NCI-H2196 (cell line): ENCODE measurements around the gene FNBP1.

Experiments used
- DNase-seq: peaks from one replicate; lab custom pipeline; 2025; ENCODE audit not compliant: unreplicated experiment; lab: John Stamatoyannopoulos, UW

Gene FNBP1

DNA sequence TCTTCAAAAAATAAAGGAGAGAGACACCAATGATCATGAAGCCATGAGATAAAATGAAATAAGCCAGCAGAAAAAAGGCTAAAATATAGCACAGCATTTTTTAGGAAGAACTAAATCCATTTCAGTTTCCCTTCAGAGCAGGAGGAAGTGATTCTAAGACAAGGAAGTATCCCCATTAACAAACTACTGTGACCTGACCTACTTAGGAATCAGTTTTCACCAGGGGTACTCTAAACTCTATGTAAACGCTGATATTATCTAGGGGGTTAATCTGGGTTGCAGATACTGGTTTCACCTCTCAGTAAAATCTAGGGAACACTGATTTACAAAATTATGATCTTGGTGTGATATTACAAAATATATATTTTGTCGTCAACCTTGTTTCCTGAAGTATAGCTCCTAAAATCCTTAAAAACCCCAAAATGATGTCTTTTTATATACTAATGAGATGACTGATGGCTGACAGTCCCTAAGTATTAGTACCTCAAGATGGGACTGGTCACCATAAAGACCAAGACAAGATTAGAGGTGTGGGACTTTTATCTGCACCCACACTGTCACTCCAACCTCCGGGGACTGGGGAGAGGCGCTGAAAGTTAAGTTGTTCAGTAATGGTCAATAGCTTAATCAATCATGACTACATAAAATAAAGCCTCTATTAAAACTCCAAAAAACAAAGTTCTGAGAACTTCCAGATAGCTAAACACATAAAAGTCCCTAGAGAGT lies 2.9 kb upstream of the FNBP1 start:
- DNase-seq, result no peak

DNA sequence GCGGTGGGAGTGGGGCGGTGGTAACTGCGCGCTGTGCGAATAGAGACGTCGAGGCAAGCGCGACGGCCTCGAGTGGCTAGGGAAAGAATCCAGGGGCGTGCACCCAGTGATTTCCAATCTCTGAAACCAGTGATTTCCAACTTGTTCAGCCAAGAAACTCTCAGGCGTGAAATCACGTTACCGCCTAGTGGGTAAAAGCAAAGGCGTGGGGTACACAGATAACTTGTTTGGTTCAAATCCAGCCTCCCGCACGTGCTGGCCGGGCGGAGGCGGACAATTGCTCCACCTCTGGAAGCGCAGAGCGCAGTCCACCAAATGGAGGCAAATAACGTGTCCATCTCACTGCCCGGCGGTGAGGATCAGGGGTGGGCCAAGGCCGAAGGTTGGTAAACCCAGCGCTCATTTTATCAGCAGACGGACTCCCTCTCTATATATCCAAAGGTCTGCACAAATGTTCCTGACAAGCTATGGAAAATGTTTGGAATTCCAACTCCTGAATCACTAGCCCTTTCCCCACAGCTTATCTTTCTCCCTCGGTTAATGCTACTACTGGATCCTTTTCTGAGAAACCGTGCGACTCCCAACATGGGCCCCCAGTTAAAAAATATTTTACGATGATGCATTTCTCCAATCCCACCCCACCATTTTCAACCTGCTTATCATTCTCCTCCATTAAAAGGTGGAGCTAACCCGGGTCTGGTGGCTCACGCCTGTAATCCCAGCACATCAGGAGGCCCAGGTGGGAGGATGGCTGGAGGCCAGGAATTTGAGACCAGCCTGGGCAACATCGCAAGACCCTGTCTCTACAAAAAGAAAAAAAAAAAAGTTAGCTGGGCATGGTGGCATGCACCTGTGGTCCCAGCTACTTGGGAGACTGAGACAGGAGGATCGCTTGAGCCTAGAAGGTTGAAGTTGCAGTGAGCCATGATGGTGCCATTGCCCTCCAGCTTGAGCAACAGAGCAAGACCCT lies 950 bp upstream of the FNBP1 start:
- DNase-seq, result no peak

DNA sequence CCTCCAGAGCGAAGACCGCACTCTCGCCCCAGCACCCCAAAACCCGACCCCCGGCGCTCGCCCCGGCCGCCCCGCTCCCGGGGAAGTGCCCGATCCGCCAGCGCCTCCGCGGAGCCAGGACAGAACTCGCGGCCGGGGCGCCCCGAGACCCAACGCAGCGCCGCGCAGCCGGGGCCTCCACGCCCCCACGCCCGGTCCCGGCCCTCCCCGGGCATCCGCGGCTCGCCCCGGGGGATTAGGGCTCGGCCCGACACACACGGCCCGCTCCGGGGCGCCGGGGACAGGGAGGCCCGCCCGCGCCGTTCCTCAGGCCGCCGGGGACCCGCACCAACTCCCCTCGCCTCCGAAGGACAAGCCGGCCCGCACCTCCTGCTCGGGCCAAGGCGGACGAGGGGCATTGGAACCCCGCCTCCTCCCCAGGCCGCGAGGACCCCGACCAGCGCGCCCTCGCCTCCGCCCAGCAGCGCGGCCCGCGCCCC lies 544 bp downstream of the FNBP1 start:
- no peak for DNase-seq

DNA sequence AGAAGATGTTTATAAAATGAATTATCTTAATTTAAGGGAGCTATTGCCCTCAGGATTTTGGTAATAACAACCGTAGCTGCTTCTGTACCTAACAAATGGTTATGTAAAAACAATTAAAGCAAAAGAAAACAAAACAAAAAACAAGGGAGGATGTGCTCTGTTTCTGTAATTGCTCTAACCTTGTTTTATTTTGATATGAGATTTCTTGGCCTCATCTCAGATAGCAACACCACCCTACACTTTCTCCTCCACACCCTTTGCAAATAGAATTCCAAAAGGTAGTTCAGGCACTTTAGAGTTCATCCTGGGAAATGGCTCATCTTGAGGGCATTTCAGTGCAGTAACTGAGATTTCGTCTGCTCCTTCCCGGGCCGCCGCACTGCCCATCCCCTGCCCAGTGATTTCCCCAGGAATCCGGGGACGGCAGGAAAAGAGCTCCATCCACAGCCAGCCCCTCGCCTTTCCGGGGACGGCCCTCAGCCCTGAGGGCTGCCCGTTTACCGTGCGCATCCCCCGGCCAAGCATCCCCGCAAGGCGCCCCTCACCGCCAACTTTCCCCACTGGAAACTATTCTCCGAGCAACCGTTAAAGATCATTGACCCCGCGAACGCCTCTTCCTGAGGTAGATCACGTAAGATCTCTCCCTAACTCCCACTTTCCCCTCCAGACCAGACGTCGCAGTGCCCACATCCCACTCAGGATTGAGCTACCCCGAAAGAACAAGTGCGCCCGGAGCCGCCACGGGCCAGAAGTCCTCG lies 1.2 kb downstream of the FNBP1 start:
- DNase-seq, result no peak

DNA sequence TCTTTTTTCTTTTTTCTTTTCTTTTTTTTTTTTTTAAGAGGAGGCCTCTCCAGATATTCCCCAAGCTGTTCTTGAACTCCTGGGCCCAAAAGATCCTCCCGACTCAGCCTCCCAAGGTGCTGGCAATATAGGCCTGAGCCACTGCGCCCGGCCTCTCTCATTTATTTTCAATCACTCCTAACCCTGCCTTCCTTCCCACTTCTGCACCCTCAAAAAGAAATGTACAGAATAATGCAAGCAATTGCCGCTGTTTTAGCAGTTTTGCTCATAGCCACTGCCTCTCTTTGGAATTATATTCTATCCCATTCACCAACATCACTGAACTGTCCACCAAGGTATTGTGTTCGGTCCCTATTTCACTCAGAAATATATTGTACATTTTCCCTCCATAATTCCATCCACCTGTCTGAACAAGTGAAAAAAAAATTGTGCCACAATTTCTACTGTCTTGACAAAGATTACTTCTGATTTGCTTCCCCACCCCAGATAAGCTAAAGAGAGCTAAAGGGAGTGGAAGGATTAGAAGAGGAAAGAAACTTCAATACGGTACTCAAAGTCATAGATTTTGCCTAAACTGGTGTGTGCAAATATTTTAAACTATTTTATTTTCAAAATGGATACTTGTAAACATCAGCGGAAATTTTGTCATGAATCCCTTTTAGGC lies 1.9 kb downstream of the FNBP1 start:
- DNase-seq, result no peak

DNA sequence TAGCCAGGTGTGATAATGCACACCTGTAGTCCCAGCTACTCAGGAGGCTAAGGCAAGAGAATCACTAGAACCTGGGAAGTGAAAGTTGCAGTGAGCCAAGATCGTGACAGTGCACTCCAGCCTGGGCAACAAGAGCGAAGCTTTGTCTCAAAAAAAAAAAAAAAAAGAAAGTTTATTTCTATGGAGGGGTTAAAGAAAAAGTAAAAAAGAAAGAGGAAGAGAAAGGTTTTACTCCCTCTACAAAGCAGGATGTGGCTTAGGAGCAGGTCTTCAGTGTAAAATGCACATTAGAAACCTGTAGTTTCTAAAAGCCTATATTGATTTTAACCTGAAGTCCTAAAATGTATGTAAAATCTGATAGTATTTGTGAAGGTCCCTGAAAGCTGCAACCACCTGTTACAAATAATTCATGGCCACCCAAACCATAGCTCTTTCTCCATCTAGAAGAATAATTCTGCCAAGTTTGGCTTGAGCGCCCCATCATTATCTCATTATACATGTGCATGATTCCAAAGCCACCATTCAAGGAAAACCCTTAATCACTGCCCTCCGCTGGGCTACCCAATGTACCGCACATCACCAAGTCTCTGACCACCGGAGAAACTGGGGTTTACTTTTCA lies 3.4 kb downstream of the FNBP1 start:
- no peak for DNase-seq

DNA sequence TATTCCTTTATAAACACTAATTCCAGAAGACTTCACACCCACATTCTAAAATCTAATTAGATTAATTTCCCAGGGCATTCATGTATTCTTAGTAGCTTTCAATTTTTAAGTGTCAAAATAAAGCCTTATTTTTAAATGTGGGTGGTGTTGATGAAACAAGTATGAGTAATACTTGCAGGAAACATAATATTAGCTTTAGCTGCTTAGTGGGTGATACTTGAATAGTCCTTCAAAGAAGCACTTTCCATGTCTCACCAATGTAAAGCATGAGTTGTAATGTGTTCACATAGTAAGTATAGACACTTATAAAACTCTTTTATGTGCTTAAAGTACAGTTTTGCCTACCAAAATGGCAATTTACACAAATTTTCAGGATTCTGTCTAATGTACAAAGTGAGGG lies 6.9 kb downstream of the FNBP1 start:
- DNase-seq, result no peak

DNA sequence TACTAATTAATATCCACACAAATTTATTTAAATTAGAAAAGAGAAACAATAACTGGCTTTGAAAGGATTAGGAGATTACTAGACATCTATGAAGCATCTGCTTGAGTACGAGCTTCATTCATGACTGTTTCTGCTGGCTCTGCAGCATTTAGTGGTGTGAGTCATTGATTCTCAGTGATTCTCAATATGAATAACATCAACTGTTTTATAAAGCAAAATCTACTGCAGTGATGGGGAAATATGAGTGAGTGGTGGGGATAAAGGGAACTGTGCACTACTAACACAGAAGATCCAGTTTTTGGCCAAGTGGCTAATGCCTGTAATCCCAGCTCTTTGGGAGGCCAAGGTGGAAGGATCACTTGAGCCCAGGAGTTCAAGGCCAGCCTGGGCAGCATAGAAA lies 8.4 kb downstream of the FNBP1 start:
- DNase-seq, result no peak

DNA sequence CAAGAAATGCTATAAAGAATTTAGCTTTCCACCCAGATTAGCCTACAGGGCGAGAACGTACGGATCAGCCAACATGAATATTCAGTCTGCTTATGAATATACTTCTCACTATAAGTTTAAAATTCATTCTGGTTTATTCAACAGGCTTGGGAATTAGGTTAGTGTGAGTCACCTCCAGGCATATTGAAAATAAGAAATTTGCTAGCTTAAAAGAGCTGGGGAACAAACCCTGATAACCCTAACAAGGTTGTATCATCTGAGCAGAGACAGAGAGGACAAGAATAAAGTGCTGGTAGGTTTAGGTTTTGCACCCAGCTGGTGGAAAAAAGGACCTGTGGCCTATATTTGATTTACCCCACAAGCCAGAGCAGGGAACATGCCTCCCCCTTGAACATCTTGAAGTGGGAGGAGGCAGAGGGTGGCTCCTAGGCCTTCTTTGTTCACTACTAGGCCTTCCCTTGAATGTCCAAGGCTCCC lies 12.3 kb downstream of the FNBP1 start:
- no peak for DNase-seq

DNA sequence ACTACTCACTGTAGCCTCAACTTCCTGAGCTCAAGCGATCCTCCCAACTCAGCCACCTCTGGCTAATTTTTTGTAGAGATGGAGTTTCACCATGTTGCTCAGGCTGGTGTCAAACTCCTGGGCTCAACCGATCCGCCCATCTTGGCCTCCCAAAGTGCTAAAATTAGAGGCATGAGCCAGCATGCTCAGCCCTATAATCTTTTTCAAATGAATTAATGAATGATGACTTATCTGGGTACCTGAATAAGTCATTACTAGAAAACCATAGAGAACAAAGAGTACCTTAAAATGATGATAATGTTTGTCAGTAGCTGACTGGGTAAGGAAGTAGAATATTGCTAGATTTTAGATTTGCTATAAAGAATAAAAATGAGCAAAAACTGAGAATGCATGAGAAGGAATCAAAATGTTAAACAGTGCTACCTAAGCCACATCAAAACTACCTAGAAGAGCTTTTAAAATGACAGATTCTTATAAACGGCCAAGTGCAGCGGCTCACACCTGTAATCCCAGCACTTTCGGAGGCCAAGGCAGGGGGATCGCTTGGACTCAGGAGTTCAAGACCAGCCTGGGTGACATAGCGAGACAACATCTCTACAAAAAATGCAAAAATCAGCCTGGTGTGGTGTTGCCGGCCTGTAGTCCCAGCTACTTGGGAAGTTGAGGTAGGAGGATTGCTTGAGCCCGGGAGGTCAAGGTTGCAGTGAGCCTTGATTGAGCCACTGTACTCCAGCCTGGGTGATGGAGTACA lies 13.6 kb downstream of the FNBP1 start:
- no peak for DNase-seq

DNA sequence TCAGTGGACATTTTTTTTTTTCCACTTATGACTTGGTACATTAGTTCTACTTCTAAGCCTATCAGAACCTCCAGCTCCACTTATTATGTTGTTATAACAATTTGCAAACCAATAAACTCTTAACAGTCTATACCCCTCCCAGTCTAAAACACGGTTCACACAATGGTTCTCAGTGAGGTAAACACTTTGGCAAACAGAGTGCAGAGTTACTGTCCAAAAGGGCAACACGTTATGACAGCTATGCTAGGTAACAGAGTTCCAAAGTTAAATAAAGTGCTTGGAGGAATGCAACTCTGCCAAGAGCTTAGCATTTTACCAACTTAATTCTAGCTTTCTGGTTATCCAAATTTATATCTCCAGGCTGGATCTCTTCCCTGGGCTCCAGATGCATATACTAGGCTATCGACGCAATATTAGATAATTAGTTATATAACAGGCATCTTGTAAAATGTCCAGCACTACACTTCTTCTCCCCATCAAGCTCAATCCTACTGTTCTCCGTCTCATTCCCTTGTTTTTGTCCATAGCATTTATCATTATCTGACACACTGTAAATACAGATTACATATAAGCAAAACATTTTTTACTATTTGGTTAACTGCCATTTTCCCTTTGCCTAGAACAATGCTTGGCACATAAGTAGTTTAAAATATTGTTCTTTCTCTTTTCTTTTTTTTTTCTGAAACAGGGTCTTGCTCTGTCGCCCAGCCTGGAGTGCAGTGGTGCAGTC lies 14.3 kb downstream of the FNBP1 start:
- DNase-seq, result no peak

DNA sequence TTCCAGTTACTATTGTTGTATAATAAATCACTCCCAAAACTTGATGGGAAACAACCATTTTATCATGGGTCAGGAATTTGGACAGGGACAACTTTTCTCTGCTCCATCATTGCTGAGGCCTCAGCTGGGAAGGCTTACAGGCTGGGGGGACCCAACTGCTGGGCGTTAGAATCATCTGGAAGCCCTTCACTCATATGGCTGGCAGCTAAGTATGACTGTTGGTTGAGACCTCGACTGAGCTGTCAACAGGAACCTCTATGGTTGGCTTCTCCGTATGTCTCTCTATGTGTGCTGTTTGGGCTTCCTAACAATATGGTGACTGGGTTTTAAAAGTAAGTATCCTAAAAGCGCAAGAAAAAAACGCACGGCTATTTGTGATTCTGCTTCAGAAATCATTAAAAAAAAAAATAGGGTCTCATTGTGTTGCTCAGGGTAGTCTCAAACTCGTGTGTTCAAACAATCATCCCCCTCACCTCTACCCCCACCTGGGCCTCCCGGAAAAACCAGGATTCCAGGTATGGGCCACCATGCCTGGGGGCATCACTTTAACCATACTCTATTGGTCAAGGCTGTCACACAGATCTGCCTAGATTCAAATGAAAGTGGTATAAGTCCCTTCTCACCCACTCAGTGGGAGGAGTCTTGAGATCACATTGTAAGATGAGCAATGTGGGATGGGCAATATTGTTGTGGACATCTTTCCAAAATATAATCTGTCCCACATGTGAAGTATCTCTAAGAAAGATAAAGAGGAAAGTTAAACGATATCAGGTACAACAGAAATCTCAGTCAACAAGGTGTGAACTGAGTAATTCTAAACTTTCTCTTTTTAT lies 15.2 kb downstream of the FNBP1 start:
- DNase-seq, result no peak

DNA sequence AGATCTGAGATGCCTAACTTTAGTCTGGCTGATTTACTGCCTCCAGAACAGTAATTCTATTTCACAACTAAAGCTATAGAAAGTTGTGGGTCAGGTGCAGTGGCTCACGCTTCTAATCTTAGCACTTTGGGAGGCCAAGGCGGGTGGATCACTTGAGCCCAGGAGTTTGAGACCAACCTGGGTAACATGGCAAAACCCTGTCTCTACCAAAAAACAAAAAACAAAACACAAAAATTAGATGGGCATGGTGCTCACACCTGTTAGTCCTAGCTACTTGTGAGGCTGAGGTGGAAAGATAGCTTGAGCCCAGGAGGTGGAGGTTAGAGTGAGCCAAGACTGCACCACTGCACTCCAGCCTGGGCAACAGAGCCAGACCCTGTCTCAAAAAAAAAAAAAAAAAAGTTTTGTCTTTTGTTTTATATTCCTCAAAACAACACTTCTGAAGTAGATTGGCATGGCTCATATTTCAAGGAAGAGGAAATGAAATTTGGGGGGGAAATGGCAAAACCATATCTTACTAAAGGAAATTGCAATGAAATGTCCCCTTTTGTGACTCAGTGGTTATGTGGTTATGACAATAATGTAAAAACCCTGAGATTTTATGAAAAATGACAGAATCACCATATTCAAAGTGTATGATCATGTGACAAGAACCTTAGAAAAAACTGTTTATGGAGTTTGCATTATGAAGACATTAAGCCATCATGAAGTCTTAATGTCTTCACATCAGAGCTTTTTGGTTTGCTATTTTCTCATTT lies 16.2 kb downstream of the FNBP1 start:
- no peak for DNase-seq

DNA sequence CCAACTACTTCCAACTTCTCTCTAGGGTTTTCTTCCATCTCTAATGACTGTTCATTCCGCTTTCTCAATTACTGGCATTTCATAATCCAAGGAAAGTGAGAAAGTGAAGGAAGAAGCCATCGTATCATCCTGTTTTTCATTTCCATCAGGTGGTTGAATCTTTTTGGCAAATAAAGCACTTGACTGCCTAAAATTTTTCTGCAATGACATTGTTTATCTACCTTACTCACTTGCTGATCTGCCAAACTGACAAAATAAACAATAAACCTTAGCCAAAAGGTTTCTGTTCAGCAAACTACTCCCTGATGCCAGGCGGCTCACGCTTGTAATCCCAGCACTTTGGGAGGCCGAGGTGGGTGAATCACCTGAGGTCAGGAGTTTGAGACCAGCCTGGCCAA lies 18.4 kb downstream of the FNBP1 start:
- no peak for DNase-seq

DNA sequence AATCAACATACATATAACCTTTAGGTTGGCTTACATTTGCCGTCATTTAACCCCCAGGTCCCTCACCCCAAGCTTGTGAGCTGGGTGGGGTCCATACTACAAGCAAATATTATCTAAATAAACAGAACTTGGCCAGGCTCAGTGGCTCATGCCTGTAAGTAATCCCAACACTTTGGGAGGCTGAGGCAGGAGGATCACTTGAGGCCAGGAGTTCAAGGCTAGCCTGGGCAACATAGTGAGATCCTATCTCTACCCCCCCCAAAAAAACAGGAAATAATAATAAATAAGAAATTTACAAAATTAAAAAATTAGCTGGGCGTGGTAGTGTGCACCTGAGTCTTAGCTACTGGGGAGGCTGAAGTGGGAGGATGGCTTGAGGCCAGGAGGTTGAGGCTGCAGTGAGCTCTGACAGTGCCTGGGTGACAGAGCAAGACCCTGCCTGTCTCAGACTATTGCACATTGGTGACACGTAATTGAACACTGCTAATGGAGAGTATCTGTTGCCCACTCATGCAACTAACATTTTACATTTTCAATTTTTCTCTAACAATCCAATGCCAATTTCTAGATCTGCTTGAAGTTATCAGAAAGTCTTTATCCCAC lies 18.9 kb downstream of the FNBP1 start:
- DNase-seq, result no peak

DNA sequence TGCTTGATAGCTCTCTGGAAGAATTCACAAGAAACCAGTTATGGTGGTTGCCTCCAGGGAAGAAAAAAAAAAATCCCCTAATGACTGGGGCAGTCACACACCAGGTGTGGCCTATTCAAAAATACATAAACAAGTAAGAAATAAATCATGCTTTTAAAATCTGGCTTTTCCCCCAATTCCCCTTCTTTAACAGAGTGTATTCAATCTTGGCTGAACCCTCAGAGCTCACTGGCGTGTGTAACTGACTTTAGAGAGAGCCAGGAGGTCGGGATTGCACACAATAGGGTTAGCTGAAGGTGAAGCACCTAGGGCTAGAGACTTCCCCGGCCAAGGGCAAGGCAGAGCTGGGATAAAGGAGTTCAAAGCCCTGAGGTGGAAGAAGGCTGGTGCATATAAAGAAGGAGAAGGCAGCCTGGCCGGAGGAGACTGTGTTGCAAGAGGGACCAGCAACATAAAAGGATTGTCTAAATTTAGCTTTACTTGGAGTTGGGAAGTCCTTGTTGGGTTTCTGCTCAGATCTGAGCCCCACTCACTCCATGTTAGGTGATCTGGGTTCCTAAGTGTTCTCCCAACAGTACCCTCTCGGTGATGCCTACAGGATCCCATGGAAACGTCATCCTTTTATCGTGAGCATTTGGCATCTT lies 19.7 kb downstream of the FNBP1 start:
- no peak for DNase-seq
